NCI-H2107 treated with DMSO at 0.1 percent for 48 hours (cell line): ENCODE data around the gene DIP2C.

Experiments
- DNase-seq: peaks from one replicate; lab custom pipeline; 2025; ENCODE audit not compliant: unreplicated experiment; lab: John Stamatoyannopoulos, UW

DIP2C gene, protein sequence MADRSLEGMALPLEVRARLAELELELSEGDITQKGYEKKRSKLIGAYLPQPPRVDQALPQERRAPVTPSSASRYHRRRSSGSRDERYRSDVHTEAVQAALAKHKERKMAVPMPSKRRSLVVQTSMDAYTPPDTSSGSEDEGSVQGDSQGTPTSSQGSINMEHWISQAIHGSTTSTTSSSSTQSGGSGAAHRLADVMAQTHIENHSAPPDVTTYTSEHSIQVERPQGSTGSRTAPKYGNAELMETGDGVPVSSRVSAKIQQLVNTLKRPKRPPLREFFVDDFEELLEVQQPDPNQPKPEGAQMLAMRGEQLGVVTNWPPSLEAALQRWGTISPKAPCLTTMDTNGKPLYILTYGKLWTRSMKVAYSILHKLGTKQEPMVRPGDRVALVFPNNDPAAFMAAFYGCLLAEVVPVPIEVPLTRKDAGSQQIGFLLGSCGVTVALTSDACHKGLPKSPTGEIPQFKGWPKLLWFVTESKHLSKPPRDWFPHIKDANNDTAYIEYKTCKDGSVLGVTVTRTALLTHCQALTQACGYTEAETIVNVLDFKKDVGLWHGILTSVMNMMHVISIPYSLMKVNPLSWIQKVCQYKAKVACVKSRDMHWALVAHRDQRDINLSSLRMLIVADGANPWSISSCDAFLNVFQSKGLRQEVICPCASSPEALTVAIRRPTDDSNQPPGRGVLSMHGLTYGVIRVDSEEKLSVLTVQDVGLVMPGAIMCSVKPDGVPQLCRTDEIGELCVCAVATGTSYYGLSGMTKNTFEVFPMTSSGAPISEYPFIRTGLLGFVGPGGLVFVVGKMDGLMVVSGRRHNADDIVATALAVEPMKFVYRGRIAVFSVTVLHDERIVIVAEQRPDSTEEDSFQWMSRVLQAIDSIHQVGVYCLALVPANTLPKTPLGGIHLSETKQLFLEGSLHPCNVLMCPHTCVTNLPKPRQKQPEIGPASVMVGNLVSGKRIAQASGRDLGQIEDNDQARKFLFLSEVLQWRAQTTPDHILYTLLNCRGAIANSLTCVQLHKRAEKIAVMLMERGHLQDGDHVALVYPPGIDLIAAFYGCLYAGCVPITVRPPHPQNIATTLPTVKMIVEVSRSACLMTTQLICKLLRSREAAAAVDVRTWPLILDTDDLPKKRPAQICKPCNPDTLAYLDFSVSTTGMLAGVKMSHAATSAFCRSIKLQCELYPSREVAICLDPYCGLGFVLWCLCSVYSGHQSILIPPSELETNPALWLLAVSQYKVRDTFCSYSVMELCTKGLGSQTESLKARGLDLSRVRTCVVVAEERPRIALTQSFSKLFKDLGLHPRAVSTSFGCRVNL (N-terminal part only)

DNA sequence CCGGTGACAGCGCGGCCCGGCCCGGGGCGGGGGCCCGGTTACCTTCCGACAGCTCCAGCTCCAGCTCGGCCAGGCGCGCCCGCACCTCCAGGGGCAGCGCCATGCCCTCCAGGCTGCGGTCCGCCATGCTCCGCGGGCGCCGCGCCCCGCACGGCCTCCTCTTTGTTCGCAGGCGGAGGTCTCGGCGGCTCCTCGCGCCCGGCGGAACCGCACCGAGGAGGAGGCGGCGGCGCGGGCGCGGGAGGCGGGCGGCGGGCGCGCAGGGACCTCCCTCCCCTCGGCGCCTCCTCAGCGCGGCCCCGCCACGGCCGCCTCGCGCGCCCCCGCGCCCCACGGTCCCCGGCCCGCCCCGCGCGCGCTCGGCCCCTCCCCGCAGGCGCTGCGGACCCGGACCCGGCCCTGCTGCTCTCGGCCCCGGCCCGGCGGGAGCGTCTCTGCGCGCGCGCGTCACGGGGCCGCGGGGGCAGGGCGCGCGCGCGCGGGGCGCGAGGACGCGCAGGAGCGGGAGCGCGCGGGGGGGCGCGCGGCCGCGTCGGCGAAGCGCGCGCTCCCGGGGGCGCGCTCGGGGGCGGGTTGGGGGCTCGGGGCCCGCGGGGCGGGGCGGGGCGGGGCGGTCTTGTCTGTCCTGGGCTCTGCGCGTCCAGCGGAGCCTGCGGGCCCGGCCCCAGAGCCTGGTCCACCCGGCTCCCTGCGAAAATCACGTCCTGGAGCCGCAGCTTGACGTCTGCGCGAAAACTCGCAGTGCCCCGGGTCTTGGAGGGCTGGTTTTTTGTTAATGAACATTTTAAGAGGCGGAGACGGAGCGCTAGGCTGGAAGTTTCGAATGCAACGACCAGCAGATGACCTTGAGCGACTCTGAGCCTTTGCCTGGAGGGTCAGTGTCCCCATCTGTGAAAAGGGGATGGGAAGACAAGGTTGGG is at the start of gene DIP2C:
TSS of gene DIP2C (minus strand) at position 217 of the 920 bp plus-strand sequence. CDS start at position 127, 90 bp downstream.
- DNase-seq, result no peak

DNA sequence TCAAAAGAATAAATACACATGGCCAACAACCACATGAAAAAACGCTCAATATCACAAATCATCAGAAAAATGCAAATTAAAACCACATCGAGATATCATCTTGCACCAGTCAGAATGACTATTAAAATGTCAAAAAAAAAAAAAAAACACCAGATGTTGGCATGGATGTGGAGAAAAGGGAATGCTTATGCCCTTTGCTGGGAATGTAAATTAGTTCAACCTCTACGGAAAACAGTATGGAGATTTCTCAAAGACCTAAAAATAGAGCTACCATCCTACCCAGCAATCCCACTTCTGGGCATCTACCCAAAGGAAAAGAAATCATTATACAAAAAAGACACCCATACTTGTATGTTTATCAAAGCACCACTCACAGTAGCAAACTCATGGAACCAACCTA is 45.0 kb upstream of the DIP2C start:
- DNase-seq, result no peak

DNA sequence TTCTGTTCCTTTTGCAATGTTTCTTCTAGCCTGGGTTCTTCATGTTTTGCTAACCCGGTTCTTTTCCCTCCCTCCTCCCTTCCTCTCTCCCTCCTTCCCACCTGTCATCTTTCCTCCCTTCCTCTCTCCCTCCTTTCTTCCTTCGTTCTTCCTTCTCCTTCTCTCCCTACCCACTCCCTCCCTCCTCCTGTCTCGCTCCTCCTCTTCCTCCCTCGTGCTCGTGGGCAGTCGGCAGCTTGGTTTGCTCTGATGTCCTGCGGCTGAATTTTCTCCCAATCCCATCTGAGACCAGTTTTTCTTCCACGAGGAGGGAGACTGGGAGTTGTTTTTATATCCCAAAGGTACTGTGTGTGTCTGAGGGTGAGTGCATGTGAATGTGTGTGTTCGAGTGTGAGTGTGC is 43.6 kb upstream of the DIP2C start:
- no peak for DNase-seq

DNA sequence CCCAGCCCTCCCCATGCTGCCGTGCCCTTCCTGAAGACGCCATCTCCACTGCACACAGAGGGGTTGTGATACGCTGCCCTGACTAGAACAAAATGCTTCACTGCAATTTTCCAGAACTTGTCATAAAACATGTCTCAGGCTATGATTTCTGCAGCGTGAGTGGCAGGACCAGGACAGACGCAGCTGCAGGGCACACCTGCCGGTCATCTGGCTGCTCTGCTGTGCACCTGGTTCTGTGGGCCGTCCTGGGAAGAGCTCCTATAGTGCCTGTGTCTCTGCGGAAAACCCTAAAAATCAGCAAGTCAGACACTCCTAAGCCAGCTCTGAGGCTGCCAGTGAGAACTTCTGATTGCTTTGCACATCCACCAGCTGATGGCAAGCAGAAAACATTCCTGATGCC is 39.7 kb upstream of the DIP2C start:
- DNase-seq, result no peak

DNA sequence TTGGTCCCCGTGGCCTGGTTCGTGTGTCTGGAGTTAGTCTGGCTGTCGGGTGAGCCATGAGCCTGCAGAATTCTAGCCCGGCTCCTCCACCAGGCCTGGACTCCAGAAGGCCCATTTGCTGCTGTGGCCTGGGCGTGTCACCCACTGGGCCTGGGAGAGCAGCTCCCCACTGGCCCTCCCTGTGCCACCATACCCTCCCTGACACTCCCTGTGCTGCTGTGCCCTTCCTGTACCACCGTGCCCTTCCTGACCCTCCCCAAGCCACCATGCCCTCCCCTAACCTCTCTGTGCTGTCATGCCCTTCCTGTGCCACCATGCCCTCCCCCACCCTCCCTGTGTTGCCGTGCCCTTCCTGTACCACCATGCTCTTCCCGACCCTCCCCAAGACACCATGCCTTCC is 39.1 kb upstream of the DIP2C start:
- no peak for DNase-seq

DNA sequence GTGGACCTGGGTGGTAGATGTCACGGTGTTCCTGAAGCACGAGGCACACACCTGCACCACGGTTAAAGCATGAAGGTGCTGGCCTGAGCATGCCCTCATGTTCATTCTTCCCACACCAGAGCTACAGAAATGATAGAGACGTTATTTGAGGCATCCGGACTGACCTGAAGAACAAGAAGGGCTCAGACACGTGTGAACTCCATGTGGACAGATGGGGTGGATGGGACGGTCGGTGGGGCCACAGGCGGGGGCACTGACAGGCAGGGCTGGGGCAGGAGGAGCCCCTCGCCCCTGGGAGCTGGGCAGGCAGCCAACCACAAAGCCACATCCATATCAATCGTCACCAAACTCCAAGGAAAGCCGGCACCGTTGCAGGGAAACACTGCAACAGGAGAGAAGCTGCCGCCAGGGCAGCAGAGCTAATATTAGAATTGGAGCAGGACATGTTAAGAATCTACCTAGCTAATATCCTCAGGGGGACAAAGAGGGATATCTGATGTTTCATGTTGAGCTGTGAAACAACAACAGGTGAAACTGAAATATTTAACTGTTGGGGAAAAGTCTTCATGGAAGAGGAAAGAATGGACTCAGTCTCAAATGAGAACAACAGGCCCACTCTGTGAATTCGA is 37.8 kb upstream of the DIP2C start:
- no peak for DNase-seq

DNA sequence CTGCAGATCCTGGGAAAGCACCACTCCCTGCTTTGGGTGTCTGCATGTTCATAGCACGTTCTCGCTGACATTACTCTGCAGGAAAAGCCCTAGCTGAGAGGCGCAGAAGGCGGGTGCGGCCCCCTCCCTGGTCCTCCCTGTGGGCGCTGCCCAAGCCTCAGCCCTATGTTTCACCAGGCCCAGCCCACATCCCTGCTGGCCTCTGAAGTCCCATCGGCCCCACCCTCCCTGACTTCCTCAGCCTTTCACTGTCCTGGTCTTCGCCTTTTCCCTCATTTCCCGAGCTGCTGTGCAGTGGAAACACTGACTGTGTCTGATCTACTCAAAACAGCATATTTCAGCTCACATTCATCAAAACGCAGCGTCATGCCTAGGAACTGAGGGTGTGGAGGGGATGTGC is 36.3 kb upstream of the DIP2C start:
- no peak for DNase-seq

DNA sequence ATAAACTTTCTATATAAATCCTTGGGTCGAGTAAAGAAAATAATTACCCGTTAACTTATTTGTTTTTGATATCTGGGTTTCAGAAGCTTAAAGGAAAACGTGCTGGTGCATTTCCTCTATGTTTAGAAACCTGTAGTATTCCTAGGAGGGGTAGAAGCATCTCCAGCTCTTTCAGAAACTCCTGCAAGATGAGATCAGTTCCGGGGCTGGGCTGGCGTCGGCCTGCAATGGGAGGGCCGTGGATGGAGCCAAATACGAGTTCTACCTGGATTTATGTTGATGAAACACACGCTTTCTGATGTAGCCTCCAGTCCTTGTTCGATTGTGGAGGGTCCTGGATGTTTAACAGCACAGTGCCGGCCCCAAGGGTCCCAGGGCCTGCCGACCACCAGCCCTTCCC is 35.8 kb upstream of the DIP2C start:
- no peak for DNase-seq

DNA sequence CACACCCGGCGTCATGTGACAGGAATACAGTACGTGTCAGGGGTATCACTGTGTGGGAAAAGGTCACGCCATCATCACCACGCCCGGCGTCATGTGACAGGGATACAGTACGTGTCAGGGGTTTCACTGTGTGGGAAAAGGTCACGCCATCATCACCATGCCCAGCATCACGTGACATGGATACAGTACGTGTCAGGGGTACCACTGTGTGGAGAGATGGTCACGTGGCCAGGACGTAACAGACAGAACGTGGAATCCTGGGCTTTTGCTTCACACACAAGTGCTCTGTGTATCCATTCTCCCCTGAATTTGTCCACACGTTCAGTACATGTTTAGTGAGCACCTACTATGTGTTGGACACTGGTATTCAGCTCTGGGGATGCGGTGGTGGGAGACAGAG is 34.5 kb upstream of the DIP2C start:
- DNase-seq, result no peak

DNA sequence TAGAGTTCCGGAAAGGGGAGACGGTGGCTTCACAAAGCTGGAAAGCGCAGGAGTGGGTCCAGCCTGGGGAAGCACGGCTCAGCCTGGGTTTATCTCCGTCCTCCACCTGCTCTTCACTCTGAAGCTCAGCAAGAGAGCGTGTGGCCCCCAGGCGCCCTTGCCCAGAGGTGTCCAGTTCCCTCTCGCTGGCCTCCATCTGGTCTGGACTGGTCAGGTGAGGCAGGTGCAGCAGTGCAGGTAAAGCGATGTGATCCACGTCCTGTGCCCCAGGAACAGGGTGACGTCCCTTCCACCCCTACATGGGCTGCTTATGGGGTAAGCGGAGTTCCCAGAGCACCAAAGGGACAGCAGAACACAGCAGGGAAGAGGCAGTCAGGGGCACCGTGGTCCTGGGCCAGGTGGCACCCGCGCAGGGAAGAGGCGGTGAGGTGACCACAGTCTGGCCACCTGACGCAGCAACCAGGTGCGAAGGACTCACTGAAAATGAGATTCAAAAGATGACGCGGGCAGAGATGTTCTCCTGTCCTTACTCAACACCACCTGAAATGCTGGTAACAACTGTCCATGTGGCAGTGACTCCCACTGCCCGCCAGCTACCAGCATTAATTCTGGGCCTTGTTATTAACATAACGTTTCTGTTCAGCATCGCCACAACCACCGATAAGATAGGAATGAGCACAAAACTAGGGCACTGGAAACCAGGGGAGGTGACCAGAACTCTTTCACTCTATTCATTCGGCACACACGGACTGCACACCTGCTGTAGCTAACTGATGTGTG is 33.0 kb upstream of the DIP2C start:
- no peak for DNase-seq

DNA sequence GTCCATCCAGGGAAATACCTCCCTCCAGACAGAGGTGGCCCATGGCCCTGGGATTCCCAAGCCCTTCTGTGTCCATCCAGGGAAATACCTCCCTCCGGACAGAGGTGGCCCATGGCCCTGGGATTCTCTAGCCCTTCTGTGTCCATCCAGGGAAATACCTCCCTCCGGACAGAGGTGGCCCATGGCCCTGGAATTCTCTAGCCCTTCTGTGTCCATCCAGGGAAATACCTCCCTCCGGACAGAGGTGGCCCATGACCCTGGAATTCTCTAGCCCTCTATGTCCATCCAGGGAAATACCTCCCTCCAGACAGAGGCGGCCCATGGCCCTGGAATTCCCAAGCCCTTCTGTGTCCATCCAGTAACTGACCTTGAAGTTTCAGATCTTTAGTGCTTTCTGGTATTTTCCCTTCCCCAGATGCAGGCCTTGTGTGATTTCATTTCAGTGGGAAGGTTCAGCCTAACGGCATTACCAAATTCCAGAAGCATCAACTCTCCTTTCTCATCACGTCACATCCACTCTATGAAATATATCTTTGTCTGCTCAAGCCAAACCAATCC is 28.8 kb upstream of the DIP2C start:
- DNase-seq, result no peak

DNA sequence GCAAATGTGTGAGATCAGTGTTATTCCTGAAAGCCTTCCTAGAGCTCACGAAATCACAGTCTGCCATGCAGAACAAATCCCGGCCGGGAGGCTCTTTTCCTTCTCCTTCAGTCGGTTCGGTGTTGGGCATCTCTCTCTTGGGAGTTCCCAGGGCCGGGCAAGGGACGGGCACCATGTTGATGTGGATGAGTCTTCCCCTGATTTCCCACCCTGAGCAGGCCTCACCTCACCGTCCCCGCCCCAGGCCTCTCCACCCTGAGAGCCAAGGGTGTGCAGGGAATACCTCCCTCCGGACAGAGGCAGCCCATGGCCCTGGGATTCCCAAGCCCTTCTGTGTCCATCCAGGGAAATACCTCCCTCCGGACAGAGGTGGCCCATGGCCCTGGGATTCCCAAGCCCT is 28.0 kb upstream of the DIP2C start:
- no peak for DNase-seq

DNA sequence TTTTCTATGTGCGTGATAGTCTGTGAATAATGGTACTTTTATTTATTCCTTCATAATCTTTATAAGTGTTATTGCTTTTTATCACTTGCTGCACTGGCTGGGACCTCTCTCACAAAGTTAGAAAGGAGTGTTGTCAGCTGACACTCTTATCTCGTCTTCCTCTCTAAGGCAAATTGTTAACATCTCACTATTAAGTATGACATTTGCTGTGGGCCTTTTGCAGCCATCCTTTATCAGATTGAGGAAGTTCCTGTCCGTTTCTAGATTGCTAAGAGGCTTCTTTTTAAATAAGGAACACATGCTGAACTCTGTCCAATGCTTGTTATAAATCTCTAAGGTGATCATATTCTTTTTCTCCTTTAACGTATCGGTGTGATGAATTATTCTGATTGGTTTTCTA is 27.4 kb upstream of the DIP2C start:
- no peak for DNase-seq

DNA sequence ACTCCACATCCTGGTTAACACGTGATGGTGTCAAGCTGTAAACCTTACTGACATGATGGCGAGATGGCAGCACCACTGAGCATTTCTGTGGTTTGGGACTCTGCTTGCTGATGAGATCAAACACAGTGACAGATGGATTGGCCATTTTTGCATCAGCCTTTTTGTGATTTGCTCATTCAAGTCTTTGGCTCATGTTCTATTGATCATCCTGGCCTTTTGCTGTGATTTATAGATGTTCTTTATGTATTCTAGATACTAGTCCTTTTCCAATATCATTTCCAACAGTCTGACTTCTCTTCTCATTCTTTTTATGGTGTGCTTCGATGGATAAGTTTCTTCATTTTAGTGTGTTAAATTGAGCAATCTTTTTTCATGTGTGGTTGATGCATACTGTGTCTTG is 24.7 kb upstream of the DIP2C start:
- DNase-seq, result no peak

DNA sequence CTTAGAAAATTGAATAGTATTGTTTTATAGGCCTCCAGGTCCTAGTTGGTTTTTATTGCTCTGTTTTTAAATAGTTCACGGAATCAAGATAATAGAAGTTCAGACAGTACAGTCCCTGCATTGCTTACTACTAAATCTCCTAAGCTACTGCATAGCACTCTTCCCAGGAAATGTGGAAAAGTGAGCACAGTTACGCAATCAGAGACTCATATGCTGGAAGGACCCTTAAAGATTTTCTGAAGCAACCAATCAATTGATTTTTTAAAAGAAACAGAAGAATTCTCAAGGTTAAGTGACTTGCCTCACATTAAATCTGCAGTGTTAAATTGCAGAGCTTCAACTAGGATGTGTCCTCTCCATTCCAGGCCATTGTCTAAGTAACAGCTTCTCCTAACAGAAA is 23.1 kb upstream of the DIP2C start:
- DNase-seq, result no peak

DNA sequence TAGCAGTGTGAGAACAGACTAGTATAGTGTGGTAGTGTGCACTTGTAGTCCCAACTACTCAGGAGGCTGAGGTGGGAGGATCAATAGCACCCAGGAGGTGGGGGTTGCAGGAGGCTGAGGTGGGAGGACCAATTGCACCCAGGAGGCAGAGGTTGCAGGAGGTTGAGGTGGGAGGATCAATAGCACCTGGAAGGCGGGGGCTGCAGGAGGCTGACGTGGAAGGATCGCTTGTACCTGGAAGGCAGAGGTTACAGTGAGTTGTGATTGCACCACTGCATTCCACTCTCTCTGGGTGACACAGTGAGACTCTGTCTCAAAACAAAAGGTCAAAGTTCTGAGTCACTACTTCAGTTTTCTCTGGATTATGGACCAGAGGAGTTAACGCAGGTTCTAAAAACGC is 22.6 kb upstream of the DIP2C start:
- DNase-seq, result no peak

DNA sequence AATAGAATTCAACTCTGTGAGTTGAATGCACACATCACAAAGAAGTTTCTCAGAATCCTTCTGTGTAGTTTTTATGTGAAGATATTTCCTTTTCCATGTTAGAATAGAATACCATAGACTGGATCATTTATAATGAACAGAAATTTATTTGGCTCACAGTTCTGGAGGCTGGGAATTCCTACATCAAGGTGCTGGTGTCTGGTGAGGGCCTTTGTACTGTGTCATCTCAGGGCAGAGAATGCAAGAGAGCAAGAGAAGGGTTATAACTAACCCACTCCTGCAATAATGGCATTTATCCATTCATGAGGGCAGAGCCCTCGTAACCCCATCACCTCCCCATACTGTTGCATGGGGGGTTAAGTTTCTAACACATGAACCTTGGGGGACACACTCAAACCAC is 18.4 kb upstream of the DIP2C start:
- no peak for DNase-seq

DNA sequence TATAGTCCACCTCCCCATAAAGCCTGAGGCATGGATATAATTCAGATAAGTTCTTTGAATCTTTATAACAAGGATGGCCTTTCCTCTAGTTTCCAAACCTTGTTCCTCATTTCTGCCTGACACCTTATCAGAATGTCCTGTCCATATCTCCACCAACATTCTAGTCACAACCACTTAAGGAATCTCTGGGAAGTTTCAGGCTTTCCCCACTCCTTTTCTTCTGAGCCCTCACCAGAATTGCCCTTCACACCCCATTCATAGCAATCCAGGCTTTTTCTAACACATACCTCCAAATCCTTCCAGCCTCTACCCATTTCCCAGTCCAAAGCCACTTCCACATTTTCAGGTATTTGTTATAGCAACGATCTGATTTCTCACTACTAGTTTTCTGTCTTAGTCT is 18.0 kb upstream of the DIP2C start:
- no peak for DNase-seq

DNA sequence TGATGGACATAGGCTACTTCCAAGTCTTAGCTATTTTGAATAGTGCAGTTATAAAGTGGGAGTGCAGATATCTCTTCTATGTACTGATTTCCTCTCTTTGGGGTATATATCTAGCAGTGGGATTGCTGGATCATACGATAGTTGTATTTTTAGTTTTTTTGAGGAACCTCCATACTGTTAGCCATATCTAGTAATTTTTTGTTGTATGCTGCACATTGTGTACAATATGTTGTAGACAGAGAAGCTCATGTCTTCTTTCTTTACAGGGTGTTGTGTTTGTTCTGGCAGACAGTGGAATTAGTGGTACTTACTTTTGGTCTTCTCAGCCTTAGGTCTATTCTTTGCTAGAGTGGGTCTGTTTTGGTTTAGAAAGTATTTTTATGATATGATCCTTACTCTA is 13.7 kb upstream of the DIP2C start:
- DNase-seq, result no peak
